Adrenal gland (tissue), 5 donors: ENCODE results near the gene ARMH1.

Experiments used
- CTCF ChIP-seq, 6 experiments: fragments of 450-650 bp in 4 of 6; fragments of 200-600 bp in 2 of 6; sonication (generic) in 1 of 6; IDR thresholded peaks; 1 replicate in 5 of 6; 2 replicates in 1 of 6; pipeline versions ENCODE4 v1.5.1 to v1.8.0; 2016 to 2021; ENCODE audit warnings: antibody characterized with exemption in 6 of 6, mild to moderate bottlenecking in 2 of 6, moderate library complexity in 1 of 6
- POLR2A ChIP-seq, 2 donors: fragments of 450-650 bp; IDR thresholded peaks; one replicate each; pipeline ENCODE4 v1.6.1; 2017; ENCODE audit warnings: antibody characterized with exemption in 2 of 2, mild to moderate bottlenecking in 2 of 2, moderate library complexity in 1 of 2
- donor health status: DM: no; HTN: no; CAD: no.

- TF ChIP-seq CTCF (IDR thresholded peaks at IDR 0.05) = no peak
- TF ChIP-seq POLR2A (IDR thresholded peaks at IDR 0.05) = no peak
These were observed 10.7 kb downstream of the ARMH1 start for GRCh38 chr1:44685218-44685617.
